Left ventricle myocardium superior (tissue), 1 donor: Measurements from ENCODE around the gene OR6K3. TPM values are rescaled to one million over a fixed set of nuclear protein-coding genes. Genes with fewer than 3 reads are reported as not detected.
"Not testable (repeated sequence)": the region's sequence is repeated elsewhere in the genome, so short reads cannot be mapped to it uniquely, and the experiment has no call there.

Experiments used
- ATAC-seq: fragments of 200-7000 bp; cut with Tn5 transposase; one replicate; pipeline ENCODE4 v1.9.1; 2020; ENCODE audit warnings: mild to moderate bottlenecking, moderate library complexity
- DNase-seq: peaks from one replicate; pipeline ENCODE4 v3.0.0-alpha.2; 2020
- intact Hi-C: fragments of 100-400 bp; cut with micrococcal nuclease; formaldehyde crosslinking; loops from one replicate; pipeline ENCODE4 v1.11.0; 2022
- total RNA-seq: library from RNA; stranded (reverse); fragmentation: NEBNext Ultra II Directional; extraction: Animal tissue kit (Norgen Biotek cat#: 25700); gene quantifications from one replicate; pipeline ENCODE4 v1.2.1, GENCODE V29; 2021
- donor health status: DM: no; HTN: yes; CAD: no; lungs with severe emphysema.

Gene OR6K3
- total RNA-seq, 1 donor from 2014 or later = not detected

- intact Hi-C loops = no loop called here
- DNase-seq (no peak), ATAC-seq (no peak)
Observed at GRCh38 chr1:158689110-158689509, 31.4 kb downstream of the OR6K3 start.

GRCh38 chr1:158688343-158688742, 32.2 kb downstream of the OR6K3 start:
- not testable (repeated sequence) for ATAC-seq

GRCh38 chr1:158687037-158687436, 33.5 kb downstream of the OR6K3 start:
- intact Hi-C loops = no loop called here
- no peak for DNase-seq
- no peak for ATAC-seq

More at GRCh38 chr1:158688343-158688742, 32.2 kb downstream of the OR6K3 start:
- intact Hi-C loops, DNase-seq: not testable (repeated sequence)

DNA sequence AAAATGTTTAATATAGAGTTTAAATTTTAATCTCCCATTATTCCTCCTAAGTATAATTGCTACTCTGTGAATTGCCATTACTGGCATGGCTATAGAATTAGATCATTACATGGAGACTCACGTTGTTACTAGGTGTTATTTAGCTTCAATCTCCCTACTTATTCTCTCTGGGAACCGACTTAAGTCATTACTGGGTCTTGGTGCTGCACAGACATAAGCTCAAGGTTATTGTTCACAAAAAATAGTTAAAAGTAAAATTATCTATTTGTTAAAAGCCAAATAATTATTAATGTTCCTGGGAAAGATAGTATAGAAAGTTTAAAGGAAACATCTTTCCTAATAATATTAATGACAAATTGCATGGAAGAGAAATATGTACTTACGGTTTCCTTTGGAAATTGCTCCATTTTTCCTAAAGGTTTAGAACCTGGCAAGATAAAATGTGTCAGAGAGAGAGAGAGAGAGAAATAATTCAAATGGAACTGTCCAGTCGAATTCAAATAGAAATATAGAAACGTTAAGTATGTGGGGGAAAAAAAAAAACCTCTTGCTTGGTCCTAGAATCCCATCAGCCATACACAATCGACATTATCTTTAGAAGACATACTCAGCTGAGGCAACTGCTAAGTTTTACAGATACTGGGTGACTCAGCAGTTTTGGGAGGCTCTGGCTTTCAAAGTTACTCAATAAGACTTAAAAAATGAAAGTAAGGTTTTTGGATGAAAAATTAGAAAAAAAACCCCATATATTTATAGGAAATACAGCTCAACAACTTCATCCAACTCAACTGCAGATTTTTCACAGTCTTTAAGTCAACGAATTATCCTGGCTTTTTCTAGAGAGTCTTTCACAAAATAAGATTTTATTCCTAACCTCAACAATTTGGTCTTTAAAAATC, 34.2 kb downstream of the OR6K3 start, which contains the start of gene SPTA1:
Gene SPTA1 (minus strand): TSS at position 605 of the 899 bp plus-strand sequence. CDS start 198 bp downstream, at position 407.
- DNase-seq (no peak), ATAC-seq (no peak)
- intact Hi-C loops = no loop called here

DNA sequence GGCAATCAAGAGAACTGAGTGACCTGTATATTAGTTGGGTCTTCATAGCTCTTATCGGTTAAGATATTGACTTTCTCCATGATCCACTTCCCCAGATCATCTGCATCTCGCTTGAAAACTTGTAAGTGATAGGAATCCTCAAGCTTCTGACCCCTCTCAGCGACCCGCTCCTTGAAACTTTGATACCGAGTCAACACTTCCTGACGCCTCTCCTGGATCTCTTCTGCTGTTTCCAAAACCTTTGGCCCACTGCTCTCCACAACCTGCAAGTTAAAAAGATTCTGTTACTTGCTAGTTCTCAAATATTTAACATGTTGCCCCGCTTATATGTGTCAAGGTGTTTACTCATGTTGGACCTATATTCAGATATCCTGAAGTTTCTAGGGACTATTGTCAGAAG, 35.4 kb downstream of the OR6K3 start:
- intact Hi-C loops = no loop called here
- no peak for ATAC-seq
- DNase-seq = no peak

DNA sequence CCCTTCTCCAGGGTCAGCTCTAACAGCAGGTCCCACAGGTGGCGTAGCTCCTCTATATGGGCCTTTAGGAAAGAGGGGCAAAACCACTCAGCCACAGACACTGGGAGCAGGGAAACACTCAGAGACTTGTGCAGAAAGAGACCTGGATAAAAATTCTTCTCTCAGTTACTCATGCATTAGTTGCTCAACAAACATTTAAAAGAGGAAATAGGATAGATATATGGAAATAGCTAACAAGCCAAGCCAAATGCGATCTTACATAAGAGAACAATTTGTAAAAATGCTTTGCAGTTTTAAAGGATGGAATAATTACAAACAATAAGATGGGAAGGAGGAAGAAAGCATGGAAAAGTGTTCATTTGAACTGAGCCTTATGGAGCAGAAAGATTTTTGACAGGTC, 38.9 kb downstream of the OR6K3 start:
- no peak for DNase-seq
- intact Hi-C loops = no loop called here
- ATAC-seq = no peak

DNA sequence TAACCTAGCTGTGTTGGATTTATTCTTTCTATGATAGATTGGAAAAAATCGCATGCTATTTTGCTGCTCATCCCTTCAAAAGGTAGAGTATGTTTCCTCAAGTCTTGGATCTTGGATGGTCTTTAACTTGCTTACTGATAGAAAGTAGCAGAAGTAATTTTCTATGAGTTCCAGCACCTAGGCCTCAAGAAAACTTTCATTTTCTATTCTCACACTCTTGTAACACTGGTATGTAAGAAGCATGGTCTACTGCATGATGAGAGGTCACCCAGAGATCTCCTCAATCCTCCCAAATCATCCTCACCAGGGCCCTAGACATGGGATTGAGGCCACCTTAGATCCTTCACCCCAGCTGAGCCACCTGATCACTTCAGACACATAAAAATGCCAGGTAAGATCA, 41.2 kb downstream of the OR6K3 start:
- DNase-seq = no peak
- ATAC-seq = no peak
- intact Hi-C loops = no loop called here

DNA sequence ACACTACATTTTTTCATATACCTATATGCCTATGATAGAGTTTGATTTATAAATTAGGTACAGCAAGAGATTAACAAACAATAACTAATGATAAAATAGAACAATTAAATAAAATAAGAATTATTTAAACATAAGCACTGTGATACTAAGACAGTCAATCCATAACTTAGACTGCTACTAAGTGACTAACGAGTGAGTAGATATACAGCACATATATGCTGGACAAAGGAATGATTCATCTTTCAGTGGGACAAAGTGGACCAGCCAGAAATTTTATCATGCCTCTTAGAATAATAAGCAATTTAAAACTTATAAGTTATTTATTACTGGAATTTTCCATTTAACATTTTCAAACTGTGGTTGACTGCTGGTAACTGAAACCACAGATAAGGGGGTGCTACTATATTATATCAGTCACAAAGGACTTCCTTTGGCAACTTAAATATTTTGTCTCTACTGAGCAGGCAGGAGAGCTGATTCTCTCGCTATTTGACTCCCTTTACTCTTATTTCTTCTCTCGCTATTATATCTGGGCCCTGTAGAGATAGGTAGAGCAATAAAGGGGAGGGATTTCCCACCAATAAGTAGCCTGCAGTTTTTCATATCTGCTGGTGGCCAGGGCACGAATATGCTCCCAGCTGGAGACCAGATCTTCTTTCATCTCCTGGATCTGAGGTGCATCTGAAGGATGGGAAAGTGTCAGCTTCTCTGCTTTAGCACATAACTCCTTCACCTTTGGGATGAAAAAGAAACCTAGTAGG, 44.8 kb downstream of the OR6K3 start:
- DNase-seq (no peak), ATAC-seq (no peak)
- intact Hi-C loops = no loop called here

DNA sequence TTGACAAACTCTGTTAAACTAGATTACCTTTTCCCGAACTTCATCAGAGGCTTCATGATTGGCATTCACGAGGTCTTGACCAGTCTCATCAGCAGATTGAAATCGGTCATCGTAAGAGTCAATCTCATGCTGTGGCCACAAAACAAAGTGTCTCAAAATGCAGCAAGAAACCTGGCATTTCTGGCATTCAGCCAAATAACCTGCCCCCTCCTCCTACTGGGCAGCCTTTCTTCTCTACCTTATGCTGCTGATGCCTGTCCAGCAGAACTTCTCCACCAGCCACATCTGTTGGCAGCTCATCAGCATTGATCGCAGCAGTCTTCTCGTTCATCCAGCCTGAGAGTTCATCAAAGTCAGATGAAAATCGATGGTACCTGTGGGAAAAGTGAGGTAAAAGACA, 46.2 kb downstream of the OR6K3 start:
- ATAC-seq = no peak
- DNase-seq = no peak
- intact Hi-C loops = no loop called here

Other genes starting within 250 kb of the OR6K3 start
- gene OR10R2, start 248.5 kb downstream of the OR6K3 start, total RNA-seq = not detected
- not detected for gene OR6Y1, start 166.3 kb downstream of the OR6K3 start, total RNA-seq
- gene OR6P1, start 150.1 kb downstream of the OR6K3 start, total RNA-seq = not detected
- gene OR10X1, start 140.8 kb downstream of the OR6K3 start, total RNA-seq = not detected
- not detected for gene OR10Z1, start 115.5 kb downstream of the OR6K3 start, total RNA-seq
- gene SPTA1, start 34.0 kb downstream of the OR6K3 start, total RNA-seq = not detected
- gene OR6K2, start 20.1 kb downstream of the OR6K3 start, total RNA-seq = not detected
- not detected for gene OR6K6, start 34.0 kb upstream of the OR6K3 start, total RNA-seq
- gene OR6N1, start 51.5 kb upstream of the OR6K3 start, total RNA-seq = not detected
- not detected for gene OR6N2, start 60.5 kb upstream of the OR6K3 start, total RNA-seq
- gene MNDA, start 110.6 kb upstream of the OR6K3 start, total RNA-seq = 4.9 TPM
- not detected for gene PYHIN1, start 210.8 kb upstream of the OR6K3 start, total RNA-seq